Sigmoid colon (tissue), 4 donors: Measurements from ENCODE around the gene CPNE6.

Experiments
- POLR2A ChIP-seq, 2 donors: fragments of 450-650 bp; IDR thresholded peaks; one replicate each; pipeline ENCODE4 v1.6.1; 2016; ENCODE audit warnings: antibody characterized with exemption in 2 of 2, mild to moderate bottlenecking in 2 of 2, moderate library complexity in 2 of 2
- POLR2AphosphoS5 ChIP-seq, 4 donors: sonication (generic); formaldehyde crosslinking; IDR thresholded peaks; one replicate each; pipeline ENCODE4 v1.6.1; 2017; ENCODE audit warnings: antibody characterized with exemption in 4 of 4
- TF ChIP-seq, protein P1 (sequence below), 4 experiments: fragments of 450-650 bp in 3 of 4; fragments of 200-600 bp in 1 of 4; IDR thresholded peaks; one replicate each; pipeline ENCODE4 v1.5.1; 2016 to 2019; ENCODE audit warnings: antibody characterized with exemption in 4 of 4, mild to moderate bottlenecking in 3 of 4, moderate library complexity in 2 of 4

DNA sequence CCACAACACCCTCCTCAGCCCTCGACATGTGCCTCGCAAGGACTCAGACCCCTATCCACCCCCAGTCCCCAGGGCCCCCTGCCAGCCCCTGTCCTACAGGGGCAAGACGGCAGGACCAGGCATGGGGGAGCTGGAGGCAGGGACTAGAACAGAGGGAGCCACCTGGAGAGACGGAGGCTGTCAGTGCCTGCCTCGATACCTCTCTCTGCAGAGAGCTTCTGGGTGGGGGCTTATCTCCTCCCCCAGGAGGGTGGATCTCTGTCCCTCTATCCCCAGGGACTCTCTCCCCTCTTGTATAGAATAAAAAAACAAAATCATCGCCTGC lies 2.0 kb upstream of the CPNE6 start:
- TF ChIP-seq POLR2A (IDR thresholded peaks at IDR 0.05) (no peak), POLR2AphosphoS5 (IDR thresholded peaks at IDR 0.05) (no peak)
- TF ChIP-seq, protein P1, sequence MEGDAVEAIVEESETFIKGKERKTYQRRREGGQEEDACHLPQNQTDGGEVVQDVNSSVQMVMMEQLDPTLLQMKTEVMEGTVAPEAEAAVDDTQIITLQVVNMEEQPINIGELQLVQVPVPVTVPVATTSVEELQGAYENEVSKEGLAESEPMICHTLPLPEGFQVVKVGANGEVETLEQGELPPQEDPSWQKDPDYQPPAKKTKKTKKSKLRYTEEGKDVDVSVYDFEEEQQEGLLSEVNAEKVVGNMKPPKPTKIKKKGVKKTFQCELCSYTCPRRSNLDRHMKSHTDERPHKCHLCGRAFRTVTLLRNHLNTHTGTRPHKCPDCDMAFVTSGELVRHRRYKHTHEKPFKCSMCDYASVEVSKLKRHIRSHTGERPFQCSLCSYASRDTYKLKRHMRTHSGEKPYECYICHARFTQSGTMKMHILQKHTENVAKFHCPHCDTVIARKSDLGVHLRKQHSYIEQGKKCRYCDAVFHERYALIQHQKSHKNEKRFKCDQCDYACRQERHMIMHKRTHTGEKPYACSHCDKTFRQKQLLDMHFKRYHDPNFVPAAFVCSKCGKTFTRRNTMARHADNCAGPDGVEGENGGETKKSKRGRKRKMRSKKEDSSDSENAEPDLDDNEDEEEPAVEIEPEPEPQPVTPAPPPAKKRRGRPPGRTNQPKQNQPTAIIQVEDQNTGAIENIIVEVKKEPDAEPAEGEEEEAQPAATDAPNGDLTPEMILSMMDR (IDR thresholded peaks at IDR 0.05) = no peak
